Caki2 (cell line): Measurements from ENCODE around the gene ERGIC1. TPM values are rescaled to one million over a fixed set of nuclear protein-coding genes. Genes with fewer than 3 reads are reported as not detected.
"Not testable (repeated sequence)": the region's sequence is repeated elsewhere in the genome, so short reads cannot be mapped to it uniquely, and the experiment has no call there.

Experiments
- DNase-seq: peaks from one replicate; pipeline ENCODE4 v3.0.0-alpha.2; 2015; ENCODE audit warnings: low read depth
- in situ Hi-C: cut with HindIII; loops from 2 replicates; pipeline ENCODE4 v1.10.0; 2016; ENCODE audit warnings: low sequenced_read_pairs, low pct_unique_long_range_greater_than_20kb, mixed read lengths
- total RNA-seq: library from RNA; depleted of rRNA; stranded (reverse); fragments of >200 nt; shearing (Covaris generic); gene quantifications from 2 replicates; pipeline ENCODE4 v1.2.3, GENCODE V29; 2014; ENCODE audit warnings: low replicate concordance

ERGIC1 gene
- total RNA-seq, 1 experiment from 2014 or later: 84.8 TPM

DNA sequence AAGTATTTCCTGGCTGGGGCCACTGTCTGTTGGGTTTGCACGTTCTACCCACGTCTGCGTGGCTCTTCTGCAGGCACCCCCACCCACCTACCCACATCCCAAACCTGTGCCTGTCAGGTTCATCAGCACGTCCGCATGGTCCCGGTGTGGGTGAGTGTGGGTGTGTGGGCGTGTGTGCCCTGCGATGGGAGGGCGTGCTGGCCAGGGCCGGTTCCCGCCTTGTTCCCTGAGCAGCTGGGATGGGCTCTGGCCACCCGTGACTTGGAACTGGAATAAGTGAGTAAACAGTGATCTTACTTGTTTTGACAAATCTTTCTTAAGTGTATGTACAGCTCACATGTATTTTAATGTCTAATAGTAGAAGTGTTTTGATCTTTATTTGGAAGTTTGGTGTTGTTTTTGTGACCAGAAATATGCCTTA, 20.4 kb downstream of the ERGIC1 start:
- in situ Hi-C loops: no loop called here
- DNase-seq: peak; percentile 62

DNA sequence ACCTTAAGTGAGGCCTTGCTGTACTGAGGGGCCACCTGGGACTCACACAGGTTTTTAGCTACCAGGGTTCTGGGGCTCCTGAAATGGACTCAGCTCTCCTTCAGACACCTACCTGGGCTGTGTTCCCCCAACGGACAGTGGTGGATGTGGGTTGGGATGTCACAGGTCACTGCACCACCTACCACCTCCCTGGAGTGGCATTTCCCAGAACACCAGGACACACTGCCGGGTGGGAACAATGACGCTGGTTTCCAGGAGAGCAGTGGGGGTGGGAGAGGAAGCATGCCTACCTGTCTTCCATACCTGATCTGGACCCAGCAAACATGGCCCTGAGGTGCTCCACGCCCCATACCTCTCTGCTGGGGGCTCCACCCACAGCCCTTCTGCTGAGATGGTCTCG, 20.9 kb downstream of the ERGIC1 start:
- in situ Hi-C loops: no loop called here

DNA sequence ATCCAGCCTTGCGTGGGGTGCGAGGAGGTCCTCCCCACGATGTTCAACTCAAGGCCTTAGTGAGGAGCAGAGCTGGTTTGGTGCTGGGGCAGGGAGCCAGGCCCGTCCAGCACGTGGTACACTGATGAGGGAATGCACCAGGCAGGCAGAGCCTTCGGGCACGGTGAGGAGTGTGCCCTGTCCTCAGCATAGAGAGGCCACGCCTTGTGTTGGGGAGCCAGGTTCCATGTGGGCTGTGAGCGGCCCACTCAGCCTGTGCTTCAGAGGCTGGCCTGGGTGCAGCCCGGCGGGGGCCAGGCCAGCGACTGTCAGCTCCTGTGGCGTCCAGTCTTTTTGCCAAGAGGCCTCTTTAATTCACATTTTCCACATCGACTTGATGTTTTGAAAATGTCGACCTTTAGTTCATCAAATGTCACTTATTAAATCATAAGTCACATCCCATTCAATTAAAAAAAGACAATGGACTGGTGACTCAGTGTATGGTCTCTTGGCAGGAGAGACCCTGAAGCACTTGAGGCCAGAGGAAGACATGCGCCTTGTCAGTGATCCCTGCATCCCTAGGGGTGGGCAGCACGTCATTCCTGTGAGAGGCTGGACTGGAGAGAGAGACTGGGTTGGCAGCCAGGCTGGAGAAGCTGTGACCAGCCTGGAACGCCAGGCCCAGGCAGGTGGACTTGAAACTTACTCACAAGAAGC, 21.7 kb downstream of the ERGIC1 start:
- DNase-seq: no peak
- in situ Hi-C loops: no loop called here

More for the DNA sequence above, 20.9 kb downstream of the ERGIC1 start:
- no peak for DNase-seq

DNA sequence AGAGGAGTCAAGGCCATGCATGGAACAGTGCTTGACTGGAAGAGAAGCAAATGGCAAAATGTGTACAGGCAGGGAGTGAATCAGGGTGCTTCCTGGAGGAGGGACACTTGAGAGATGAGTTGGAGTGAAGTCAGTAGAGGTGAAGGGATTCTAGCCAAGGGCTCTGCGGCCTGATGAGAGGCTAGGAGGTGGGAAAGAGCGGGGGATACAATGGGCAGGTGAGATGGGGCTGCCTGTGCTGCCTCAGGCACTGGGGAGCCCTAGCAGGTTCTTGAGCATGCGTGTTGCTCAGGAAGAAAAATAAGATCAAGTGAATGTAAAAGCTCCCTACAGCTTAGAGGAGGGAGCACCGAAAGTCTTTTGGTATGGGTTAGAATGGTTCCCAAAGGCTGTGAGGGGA, 22.3 kb downstream of the ERGIC1 start:
- in situ Hi-C loops: no loop called here
- no peak for DNase-seq

DNA sequence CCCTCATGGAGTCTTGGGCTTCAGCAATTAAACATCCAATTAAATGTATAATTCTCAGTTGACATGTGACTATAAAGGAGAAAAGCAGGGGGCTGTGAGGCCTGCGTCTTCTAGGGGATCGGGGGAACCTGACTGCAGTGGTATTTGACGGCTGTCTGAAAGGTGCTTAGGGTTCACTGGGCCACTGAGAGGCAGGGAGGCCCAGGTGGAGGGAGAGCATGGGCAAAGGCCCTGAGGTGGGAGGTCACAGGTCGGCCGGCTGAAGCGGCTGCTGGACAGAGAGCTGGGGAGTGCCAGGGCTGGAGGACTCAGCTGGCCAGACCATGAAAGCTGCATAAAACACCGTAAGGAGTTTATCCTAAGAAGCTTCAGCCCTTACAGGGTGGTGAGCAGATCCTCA, 23.9 kb downstream of the ERGIC1 start:
- in situ Hi-C loops: no loop called here

DNA sequence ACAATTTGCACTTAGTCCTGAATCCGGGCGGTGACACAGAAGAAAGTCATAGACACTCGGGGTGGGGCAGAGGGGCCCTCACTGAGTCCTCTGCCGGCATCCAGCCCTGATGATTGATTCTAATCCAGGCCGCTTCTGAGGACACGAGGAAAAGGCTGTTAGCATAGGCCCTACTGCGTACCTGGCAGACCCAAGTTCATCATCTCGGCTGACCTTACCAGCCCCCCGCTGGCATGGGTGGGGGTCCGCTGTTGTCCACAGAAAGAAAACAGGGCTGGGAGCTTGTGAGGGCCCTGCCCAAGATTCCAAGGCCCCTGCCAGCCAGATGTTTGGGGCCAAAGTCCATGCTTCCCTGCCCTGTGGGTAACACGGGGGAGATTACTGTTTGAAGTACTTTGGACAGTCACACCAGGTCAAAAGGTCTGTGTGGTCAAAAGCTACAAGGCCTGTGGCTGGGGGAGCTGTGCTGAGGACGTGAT, 24.5 kb downstream of the ERGIC1 start:
- no peak for DNase-seq
- in situ Hi-C loops: no loop called here

More for the DNA sequence above, 23.9 kb downstream of the ERGIC1 start:
- no peak for DNase-seq

DNA sequence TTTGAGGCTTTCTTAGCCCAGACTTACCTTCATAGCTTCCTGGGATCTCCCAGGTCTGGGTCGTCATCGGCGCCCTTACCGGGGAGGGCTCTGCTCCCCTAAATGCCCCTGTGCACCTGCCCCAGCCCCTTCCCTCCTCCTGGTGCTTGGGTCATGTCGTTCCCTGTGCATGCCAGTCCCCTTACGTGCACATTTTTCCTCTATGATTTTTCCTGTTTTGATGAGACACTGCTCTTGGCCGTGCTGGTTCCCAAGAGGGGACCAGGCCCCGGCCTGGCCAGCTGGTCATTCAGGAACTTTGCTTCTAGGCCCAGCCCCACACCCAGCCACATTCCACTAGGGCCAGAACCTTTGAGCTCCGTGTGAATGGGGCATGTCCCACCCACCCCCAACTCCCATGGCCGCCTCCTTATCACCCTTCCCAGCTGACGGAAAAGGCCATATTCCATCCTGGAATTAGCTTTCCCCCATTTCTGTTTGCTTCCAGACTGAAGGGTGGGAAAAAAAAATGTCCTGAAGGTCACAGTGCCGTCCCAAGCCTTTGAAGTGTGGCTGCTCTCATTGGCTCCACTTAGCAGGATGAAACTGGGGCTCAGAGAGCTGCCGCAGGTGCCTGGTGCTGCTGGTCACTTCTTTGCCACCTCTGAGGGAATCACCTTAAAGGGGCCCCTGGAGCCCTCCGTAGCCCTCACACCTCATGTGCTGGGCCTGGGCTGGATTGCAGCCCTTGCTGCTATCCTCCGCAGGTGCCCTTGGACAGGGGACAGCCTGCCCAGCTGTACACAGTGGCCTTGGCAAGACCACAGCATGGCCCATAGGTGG, 25.1 kb downstream of the ERGIC1 start:
- DNase-seq: no peak

DNA sequence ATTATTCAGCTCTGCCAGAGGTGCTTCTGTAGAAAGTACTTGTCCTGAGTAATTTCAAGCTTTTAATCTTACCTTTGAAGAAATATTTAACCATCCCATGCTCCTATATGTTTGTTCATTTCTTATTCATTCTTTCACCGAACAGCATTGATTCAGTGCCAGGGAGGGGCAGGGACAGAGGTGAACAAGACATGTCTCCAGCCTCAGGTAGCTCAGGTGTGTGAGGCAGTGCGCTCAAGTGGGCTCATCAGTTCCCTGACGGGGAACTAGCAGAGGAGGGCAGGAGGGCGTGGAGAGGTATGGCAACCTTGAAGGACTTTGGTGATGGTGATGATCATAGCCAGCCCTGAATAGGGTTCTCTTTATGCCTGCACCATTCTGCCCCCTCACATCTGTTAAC, 25.9 kb downstream of the ERGIC1 start:
- in situ Hi-C loops: no loop called here
- no peak for DNase-seq

More for the DNA sequence above, 25.1 kb downstream of the ERGIC1 start:
- in situ Hi-C loops: no loop called here

DNA sequence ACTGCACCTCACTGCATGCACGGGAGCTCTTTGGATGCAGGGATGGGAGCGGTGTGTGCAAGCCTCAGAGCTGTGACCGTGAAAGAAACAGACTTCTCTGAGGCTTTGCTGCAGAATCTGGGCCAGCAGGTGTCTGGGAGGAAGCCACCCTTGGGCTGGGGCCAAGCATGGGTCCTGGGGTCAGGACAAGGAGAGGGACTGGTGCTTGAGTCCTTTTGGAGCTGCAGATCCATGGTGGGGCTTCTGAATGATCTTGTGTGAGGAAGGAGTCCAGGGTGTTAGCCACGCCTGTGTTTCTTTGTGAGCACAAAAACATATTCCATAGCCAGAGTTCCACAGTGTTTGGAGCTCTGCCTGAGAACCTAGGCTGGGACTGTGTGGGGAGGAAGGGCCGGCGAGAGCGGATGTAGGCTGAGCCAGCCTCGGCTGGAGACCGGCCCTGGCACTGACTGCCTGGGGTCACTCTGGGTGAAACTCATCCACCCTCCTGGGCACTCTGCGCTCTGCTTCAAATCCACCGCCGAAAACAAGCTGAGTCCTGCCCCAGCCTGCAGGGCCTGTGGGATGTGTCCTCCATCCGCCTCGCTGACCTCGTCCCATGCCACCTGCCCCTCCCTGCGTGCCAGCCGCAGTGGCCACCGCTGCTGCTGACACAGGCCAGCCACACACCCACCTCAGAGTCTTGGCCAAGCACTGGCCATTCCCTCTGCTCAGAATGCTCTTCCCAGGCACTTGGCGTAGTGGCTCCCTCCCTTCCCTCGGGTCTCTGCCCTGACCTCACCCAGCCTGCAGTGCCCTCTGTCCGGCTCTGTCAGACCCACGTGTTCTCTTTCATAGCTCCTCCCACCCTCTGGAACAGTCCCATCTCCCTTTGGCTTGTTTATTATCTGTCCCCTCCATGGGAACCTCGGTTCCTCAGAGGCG, 26.7 kb downstream of the ERGIC1 start:
- in situ Hi-C loops: no loop called here
- peak; percentile 74 for DNase-seq

DNA sequence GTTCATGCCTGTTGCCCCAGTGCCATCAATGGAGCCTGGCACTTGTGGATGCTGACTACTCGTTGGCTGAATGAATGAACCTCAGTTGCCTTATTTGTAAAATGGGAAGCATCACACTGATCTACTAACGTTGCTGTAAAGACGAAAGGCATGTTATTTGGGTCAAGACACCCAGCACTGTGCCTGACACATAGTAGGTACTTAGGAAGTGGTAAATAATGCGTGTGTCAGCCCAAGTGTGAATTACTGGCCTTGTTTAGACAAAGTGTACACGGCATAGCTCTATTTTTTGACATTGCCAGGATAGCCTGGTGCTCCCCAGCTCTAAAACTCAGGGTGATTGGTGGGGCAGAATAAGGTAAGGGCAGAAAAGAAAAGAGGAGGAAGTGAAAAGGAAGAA, 27.4 kb downstream of the ERGIC1 start:
- in situ Hi-C loops: no loop called here
- no peak for DNase-seq

DNA sequence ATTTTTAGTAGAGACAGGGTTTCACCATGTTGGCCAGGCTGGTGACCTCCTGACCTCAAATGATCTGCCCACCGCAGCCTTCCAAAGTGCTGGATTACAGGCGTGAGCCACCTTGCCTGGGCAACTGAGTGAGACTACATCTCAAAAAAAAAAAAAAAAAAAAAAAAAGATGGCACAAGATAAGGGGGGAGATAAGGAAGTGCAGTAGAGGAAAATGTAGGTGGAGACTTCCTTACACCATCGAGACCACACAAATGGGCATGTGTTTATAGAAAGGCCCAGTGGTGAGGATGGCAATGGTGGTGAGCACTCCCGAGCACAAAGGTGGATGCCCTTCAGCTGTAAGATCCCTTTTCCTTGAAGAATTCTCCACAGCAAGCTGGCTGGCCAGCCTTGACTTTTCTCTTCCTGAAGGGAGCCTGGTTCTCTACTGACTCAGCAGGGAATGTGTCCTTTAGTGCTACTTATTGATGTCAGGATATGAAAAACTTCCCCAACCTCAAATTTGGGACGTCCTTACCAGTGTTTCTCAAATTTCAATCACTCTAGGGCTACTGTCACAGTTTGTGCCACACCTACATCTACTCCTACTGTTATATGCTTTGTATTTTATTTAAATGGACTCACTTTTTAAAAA, 28.2 kb downstream of the ERGIC1 start:
- in situ Hi-C loops: no loop called here
- peak; percentile 50 for DNase-seq

DNA sequence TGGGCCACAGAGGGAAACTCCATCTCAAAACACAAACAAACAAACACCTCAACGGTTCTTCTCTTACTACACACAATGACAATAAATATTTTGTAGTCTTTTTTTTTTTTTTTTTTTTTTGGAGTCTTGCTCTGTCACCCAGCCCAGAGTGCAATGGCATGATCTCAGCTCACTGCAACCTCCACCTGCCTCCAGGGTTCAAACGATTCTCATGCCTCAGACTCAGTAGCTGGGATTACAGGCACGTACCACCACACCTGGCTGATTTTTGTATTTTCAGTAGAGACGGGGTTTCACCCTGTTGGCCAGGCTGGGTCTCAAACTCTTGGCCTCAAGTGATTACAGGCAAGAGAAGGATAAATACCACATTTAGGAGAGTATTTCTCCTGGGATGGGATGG, 30.1 kb downstream of the ERGIC1 start:
- in situ Hi-C loops, DNase-seq: not testable (repeated sequence)

DNA sequence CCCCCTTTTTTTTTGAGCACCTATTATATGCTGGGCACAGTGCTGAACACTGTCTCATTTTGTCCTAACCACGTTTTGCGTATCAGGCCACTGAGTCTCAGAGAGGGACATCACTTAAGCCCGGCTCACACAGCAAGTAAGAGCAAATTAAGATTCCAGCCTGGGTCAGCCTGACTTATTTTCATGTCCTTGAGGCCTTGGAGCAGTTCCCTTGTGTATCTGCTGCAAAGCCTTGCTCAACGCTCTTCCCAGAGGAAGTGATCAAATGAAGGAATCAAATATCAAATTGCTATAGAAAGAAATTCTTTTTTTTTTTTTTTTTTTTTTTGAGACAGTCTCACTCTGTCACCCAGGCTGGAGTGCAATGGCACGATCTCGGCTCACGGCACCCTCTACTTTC, 30.7 kb downstream of the ERGIC1 start:
- no peak for DNase-seq
- in situ Hi-C loops: no loop called here

DNA sequence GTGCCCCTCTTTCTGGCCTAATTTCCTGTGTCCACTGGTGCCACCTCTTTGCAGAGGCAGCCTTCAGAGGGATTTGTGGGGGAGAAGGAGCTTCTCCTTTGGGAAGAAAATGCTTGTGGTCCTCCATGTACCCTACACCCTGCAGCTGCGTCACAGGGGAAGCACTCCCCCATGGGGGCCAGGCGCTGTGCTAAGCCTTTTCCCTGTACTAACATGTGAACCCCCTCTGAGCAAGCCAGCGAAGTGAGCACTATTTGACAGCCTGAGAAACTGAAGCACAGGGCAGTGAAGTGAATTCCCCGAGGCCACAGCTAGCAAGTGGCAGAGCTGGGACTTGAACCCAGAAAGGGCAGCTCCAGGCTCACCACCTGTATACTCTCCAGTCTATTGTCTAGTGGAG, 32.3 kb downstream of the ERGIC1 start:
- in situ Hi-C loops: no loop called here
- DNase-seq: no peak

DNA sequence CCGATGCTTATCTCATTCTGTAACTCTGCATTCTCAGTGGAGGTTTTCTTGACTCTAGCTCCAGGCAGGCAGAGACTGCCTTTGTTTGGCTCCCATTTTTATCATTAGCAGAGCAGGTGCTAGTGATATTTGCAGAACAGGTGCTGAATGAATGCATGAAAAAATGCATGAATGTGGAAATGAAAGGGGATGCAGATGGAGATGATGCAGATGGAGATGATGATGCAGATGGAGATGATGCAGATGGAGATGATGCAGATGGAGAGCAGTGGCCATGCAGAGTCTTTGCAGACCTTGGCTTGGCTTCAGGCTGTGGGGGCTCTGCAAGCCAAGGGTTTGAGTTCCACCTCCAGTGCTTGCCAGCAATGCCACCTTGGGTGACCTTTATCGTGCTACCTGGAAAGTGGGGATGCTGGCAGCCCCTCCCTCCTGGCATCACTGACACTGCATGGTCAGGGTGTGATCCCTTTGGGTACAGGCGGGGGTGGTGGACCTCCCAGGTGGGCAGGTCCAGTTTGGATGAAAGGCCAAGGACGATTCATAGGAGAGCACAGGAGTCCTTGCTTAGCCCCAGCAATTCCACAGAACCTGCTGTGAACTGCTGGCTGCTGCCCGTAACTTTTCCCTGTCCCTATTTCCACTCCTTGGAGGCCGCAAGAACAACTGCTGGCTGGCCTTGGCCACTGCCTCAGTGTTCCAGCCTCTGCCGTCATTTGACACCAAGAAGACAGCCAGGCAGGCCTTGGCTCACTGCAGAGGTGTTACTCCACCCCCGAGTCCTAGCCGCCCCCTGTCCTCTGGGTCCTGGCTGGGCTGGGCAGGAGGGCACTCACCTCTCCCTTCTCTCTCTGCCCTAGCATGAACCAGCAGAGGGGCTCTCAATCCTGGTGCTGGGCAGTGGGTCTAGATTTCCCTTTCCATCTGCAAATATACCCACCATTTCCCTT, 33.0 kb downstream of the ERGIC1 start:
- no peak for DNase-seq
- in situ Hi-C loops: no loop called here

DNA sequence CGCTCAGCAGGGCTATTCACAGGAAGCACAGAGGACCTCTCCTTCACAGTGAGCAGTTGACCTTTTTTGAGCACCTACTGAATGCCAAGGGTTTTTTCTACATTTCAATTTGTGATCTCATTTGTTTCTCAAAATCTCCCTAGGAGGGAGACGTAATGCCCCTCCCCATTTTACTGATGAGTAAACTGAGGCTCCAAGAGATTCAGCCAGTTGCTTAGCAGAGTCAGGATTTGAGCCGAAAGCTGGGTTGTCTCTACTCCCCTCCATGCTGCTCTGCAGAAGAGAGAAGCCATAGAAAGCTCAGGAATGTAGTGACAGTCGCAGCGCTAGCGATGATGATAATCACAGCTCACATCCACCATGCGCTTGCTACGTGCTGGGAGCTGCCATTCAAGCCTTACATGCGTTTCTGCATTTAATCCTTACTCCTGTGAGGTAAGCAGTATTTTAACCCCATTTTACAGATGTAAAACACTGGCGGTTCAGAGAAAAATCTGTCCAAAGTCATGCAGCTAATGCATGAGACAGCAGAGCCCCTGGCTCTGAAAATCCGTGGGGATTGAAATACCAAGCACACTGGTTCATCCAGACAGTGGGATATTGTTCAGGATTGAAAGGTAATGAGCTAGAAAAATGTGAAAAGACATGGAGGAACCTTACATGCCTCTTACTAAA, 33.8 kb downstream of the ERGIC1 start:
- no peak for DNase-seq
- in situ Hi-C loops: no loop called here
